ENCODE results near the gene CST9.
"Not testable (repeated sequence)": the region's sequence is repeated elsewhere in the genome, so short reads cannot be mapped to it uniquely, and the experiment has no call there.

CST9 gene

DNA sequence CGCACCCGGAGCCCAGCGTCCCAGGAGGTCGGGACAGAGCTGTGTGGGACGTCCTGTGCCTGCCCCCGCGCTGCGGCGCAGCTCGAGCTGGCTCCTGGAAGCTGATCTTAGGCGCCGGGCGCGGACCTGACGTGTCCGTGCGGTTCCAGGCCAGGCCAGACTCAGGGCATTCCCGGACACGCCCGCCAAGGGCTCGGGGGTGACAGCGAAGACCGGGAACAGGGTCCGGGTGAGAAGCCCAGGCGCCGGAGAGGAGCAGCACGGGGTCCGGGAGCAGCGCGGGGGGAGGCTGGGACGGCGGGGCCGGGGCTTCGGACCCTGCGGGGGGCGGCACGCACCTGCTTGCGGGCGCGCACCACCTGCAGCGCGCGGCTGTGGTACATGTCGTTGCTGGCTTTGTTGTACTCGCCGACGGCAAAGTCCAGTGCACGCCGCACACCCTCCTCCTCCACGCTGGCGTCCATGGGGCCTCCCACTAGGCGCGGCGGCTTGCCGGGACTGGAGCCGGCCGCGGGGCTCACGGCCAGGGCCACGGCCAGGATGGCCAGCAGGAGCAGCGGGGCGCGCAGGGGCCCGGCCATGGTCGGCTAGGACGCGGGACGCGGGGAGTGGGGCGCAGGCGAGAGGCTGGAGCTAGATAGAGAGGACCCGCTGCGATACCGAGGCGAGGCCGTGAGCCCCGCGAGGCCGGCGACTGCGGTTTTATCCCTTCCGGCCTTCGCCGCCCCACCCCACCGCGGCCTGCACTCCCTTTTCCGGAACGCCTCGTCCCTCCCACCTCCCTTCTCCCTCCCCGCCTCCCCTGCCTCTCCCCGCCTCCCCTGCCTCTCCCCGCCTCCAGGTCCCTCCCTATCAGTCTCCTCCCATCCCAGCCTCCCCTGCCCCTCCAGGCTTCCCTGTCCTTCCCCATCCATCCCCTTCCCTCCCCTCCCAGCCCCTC is 31.8 kb upstream of the CST9 start, which contains the start of gene CST3:
Gene CST3, minus strand, starts transcription at position 674 of the 940 bp plus-strand sequence. Its CDS starts 93 bp downstream, at position 581.
- peak in 1 of 2 experiments; percentile 8 for DNase-seq (ENCODE audit: low read depth in 2 of 2)

DNA sequence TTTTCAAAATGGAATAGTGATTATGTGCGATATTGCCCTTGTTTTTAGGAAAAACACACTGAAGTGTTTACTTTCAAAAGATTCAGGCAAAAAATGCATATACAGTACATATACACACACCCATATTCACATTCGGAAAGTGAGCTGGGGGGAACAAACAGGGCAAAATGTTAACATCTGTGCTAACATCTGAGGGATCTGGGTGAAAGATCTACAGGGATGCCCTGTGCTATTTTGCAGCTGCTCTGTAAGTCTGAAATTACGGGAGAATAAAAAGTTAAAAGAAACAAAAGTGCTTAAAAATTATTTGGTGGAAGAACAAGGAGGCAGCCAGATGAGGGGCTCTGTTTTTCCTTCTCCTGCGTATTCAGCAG is 31.2 kb upstream of the CST9 start:
- DNase-seq (ENCODE audit: low read depth in 2 of 2): no peak

DNA sequence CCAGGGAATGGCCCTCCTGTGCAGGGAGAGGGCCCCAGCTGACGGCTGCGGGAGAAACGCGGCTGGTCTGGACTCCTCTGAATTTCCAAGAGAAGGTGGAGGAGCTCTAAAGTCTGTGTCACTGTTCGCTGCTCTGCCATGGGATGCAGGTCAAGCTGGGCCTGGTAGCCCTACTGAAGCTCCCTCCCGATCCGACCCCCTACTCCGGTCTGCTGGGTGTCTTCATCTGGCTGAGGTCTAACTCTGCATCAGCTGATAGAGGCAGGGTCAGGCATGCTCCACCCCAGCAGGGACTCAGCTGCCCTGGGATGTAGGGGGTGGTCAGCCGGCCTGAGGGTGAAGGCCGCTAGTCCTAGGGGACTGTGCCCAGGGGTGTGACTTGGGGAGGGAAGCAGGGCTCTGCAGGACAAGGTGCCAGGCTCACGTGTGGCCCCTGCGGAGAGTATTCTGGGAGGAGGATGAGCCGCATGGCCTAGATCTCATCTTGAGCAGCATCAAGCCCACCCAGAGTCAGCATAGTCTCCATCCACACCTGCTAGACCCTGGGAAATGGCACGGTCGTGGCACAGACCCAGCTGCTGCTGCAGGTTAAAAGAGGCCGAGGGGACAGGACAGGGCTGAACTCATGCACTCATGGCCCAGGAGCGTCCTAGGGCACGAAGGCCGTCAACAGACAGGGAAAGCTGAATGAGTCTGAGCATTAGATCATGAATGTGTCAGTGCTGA is 30.6 kb upstream of the CST9 start:
- no peak for DNase-seq (ENCODE audit: low read depth in 2 of 2)

DNA sequence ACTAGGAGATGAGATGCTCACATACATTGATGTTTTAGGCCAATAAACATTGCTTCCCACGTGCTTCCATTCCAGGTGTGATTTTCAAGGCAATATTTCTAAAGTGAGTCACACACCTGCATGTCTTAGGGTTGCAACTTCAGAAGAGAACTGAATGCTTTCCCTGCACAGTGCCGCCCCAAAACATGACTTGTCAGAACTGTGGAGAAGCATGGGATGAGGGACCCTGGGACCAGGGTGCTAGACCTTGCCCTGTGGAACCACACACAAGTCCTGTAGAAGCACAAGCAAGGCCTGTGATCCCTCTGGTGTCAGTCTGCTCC is 30.0 kb upstream of the CST9 start:
- not testable (repeated sequence) for DNase-seq (ENCODE audit: low read depth in 2 of 2)

DNA sequence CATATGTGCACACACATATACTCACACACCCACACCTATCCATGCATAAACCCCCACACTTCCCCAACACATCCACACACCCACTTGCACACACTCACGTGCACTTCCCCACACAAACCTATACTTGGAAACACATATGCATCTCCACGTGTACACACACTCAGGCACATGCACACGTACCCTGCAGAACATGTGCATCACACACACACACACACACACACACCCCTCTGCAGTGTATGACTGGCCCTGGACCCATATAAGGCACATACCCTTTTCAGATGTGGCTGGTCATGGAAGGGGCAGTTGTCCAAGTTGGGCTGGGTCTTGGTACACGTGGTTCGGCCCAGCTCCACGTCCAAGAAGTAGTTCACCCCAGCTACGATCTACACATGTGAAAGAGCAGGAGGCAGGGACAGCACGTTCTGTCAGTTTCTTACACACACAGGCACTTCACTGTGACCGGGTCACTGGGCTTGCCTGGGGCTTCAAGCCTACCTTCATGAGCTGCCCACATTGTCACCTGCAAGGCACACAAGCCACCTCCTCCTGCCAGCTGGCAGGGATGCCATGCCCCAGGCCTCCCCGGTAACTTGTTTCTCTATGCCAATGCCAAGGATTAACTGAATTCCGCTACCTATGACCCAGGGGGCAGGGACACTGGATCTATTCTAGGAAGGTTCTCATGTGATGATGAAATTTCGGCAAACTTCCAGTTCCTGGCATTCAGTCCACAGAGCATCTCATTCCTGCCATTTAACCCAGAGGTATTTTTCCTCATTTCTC is 29.5 kb upstream of the CST9 start:
- DNase-seq (ENCODE audit: low read depth in 2 of 2): no peak

DNA sequence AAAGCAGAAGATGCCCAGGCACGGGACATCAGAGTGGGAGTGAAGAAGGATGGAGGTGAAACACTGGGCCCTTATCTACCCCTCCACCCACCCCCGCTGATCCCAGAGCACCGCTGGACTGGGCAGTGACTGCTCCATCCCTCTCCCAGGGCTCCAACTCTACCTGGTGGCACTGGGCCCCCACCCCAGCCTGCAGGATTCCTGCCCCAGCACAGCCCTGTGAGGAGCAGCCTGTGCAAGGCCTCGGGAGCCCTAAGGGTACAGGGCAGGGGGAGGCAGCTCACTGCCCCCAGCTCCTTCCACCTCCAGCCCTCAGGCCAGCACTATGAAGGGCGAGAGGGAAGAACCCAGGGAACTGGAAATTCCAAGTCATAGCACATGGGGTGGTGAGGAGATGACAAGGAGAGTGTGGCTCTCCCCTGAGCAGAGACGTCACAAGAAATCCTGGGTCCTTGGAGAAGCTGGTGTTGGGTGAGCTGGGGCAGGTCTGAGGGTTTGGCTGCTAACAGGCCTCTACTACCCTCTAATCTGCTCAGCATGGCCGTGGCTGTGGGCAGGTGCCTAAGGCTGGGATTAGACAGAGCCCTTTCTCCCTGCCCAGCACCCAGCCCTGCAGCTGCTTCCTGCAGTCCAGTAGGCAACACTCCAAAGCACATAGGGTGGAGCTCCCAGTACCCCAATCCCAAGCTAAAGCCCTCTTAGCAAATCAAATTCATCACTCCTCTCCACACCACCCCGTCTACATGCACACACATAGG is 28.5 kb upstream of the CST9 start:
- DNase-seq (ENCODE audit: low read depth in 2 of 2): no peak

DNA sequence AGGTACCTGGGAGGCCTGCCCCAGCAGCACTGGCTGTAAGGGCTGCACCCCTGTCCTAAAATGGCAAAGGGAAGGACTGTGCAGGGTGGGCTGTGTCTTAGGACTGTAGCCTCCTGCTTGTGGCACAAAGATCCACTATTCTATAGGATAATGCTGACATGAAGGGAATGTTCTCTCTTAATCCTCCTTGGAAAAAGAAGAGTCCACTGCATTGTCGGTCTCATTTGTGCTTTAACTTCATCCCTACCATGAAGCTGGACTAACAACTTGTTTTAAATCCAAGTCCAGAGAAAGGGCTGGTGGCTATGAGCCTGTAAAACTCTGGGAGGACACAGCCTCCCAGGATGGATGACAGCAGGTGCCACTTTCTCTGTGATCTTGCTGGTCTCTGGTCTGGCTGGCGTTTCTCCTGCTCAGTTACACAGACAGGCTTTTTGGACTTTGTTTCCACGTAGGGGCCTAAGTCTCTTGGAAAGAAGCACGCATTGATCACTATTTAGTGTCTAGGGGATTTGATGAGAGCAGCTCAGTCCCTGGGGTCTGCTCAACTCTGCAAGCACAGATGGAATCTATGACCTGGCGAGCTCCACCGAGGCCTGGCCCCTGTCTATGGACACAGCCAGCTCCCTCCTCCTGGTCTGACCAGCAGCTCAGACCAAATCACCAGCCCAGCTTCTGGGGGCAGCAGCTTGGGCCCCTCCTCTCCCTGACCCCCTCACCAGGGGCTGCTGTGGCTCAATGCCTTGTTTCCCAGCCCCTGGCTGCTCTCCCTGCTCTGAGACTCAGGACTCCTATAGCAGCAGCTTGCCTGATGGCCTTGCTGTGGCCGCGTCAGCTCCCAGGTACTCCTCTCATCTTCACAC is 27.2 kb upstream of the CST9 start:
- DNase-seq (ENCODE audit: low read depth in 2 of 2): no peak

DNA sequence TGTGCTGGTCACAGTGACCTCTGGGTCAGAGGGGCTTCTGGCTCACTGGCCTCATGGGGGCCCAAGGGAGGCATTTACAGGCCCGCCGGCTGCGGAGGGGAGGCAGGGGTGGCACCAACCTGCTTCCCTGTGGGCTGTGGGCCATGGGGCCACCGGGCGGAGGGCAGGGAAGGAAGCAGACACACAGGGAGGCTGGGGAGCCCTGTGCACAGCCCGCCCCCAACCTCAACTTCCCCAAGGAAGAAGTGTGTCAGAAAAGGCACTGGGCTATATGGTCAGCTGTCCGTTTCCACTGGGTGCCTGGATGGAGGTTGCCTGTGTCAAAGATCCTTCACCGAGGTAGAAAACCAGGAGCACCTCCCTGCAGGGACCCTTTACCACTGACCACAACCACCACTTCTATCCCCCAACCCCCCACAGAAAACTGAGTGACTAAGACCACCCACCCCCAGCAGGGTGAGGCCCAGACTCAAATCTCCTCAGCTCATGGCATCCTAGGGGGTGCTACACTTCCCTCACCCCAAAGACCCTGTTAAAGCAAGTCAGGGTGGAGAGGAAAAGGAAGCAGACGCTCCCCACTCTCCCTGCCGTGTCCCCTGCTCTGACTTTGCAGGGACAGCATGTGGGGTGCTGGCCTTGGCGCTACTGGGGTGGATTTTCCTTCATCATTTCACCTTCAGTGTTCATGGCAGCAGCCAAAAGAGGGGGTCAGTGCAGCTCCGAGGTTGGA is 26.4 kb upstream of the CST9 start:
- no peak for DNase-seq (ENCODE audit: low read depth in 2 of 2)

DNA sequence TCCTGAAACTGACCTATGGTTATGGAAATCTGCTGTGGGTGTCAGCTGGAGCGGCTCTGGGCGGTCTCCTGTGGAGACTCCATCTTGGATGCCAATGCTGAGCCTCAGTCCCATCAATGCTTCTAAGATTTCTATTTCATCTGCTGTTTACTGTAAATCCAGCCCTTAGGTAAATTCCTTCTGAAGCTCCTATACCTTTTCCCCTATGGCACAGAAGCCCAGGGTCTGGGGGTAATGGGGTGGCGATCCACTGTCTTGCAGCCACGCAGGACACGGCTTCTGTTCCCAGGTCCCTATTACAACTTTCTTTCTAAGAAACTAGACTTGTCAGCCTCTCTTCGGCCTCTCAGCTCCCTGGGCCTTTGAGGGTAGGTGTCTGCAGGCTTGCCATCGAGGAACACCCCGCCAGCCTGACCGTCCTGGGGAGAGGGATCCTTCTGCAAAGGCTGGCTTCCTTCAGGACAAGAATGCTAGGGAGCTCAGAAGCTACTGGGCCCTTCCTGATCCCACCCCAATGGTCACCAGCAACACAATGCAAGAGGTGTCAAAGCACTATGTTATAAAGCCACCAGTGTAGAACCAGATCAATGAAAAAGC is 25.6 kb upstream of the CST9 start:
- no peak for DNase-seq (ENCODE audit: low read depth in 2 of 2)

DNA sequence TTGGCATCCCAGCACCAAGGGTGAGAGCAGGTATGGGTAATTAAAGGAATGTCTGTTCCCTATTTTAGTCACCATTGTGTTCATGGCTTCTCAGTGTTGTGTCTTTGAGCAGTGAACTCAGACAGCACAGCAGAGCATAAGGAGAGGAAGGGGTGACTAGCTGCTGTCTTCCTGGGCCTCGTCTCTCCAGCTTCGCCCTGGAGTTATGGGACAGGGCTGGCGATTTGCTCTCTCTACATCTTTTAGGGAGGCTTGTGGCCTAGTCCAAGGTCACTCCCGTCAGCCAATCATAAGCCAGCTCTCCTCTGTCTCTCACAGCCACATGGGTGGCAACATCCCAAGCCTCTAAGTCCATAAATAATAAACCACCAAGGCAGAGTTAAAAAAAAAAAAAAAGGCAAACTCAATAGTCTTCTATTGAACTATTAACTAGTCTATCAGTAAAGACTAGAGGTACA is 24.7 kb upstream of the CST9 start:
- DNase-seq (ENCODE audit: low read depth in 2 of 2): no peak

DNA sequence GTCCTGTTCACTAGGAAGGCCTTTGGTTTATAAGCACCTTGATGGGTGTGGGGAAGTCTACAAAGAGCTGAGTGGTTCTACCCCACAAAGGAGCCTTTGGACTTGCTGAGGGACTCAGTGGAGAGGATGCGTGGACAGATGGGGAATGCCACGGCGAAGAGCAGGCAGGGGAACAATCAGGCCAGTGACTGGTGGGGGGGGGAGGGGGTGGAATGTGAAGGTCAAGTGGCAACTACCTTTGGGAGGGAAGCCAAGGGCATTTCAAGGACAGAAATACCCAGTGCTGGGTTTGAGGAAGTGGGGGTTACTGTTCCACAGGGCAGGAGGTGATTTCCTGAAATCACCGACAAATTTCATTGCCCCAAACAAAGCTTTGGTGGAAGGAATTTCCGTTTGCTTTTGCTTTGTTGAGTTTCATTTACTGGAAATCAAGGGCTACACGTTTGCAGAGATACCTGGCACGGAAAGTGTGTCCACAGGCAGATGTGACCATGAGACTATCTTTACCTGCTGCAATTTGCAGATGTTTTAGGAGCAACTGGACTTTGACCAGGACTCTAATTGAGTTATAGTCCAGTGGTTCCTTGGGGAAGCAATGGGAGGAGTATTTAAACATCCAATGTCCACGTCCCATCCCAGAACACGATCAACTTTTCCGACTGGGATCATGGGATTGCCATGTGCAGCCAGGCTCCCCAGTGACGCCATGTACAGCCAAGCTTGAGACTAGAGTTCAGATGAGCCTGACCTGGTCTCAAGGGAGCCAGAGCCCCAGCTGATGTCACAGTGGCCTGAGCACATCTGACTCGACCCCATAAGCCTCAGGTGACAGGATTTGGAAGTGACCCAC is 24.1 kb upstream of the CST9 start:
- no peak for DNase-seq (ENCODE audit: low read depth in 2 of 2)

DNA sequence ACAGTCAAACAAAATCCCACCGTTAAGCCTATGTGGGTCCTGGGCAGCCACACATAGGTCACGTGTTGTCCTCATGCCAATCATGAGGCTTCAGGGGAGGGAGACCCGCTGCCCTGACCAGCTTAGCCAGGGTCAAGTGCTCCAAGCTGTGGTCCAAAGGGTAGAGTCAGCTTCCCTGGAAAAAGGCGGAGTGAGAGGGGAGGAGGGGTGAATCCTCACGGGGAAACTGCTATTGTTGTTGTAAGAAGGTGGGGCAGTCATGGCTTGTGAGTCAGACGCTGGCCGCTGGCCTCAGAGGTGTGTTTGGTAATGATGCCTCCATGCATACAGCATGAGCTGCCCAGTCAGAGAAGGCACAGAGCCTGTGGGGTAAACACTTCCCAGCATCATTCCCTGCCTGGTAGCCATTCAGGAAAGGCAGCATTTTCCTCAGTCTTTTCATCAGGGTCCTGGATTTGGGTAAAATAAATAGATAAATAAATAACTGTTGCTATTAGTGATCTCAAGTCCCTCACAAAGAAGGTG is 23.4 kb upstream of the CST9 start:
- DNase-seq (ENCODE audit: low read depth in 2 of 2): no peak

DNA sequence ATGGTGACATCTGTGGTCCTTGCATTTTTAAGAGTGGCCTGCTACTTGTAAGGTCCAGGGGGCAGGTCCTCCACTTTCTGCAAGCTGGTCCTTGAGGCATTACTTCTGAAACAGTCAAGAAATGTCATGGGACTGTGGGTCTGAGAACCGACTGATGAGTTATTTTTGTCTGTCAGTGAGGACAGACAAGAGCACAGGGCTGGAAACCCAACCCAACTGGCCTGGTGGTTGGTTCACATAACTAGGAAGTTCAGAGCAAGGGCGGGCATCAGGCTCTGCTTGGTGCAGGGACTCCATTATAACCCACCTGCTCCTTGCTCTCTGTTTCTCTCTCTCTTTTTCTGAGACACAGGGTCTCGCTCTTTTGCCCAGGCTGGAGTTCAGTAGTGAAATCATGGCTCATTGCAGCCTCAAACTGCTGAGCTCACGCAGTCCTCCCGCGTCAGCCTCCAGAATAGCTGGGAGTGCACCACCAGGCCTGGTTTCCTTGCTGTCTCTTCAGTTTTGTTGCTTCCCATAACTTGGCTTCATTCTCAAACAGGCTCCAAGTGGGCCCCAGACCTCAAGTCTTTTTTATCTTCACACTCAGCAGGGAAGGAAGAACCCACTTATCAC is 22.8 kb upstream of the CST9 start:
- no peak for DNase-seq (ENCODE audit: low read depth in 2 of 2)

DNA sequence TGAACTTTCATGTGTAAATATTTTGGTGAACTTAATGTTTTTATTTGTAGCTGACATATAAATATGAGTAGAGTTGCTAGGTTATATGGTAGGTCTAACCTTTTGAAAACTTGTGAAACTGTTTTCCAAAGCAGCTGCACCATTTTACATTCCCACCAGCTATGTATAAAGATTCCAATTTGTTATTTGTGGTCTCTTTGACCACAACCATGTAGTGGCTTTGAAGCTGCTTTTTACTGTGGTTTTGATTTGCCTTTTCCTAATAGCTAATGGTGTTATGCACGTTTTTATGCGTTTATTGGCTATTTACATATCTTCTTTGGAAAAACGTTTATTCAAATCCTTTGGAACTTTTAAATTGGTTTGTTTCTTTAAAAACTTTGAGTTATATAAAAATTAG is 21.8 kb upstream of the CST9 start:
- no peak for DNase-seq (ENCODE audit: low read depth in 2 of 2)

DNA sequence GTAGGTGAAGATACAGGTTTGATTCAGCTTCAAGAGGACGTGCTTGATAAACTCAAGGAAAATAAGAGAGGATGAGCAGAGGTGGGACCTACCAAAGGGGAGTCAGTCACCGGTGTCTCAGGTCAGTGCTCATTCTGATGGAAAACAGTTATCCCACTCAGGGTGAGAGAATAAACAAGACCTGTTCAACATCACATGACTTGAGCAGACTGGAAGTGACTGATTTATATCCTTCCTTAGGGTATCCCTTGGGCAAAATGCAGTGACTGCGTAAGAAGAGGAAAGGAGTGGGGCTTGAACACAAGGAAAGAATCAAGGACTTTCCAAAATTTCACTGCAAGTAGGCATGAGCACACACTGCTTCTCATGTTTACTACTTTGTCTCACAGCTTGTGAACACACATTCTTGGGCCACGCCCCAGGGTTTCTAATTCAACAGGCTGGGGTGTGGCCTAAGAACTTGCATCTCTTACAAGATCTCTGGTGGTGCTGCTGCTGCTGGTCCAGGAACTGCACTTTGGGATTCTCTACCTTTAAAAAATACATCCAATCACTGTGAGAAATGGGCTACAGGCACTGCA is 20.4 kb upstream of the CST9 start:
- no peak for DNase-seq (ENCODE audit: low read depth in 2 of 2)

DNA sequence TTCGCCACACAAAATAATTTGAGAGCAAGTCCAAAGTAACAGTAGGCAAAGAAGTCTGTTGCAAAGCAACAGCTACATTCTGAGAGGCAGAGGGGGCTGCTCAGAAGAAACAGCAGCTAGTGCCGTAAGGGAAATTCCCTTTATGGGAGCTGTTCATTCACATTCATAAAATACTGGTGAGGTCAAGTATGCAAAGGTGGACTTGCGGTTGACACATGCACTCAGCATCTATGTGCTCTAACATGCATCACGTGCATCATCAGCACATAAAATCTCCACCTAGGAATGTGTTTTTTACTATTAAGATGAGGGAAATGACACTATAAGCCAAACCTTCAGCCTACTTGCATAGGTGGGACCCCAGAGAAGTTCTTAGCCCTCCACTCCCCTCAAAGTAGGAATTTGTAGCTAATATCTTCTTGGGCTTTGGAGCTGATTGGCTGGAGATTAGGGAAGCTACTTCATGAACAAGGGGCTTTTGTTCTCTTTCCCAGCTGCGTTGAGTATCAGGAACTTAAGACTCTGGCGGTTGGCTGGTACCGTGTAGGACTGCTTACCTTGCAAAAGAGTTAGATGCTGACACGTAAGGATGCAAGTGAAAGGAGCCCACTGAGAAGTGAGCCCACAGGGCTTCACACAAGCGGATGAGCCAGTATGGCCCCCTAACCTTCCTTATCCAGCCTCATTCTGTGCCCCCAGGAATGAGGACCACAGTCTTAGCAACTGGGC is 19.7 kb upstream of the CST9 start:
- no peak for DNase-seq (ENCODE audit: low read depth in 2 of 2)

DNA sequence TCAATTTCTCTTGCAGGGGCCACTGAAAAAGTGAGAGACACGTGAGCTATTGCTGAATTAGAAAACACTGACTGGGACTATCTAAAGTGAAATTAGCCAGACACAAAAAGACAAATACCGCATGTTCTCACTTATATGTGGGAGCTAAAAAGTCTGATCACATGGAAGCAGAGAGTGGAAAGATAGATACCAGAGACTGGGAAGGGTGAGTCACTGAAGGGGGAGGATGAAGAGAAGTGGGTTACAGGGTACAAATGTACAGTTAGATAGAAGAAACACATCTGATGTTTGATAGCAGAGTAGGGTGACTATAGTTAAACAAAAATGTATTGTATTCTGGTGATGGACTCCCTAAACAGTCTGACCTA is 18.6 kb upstream of the CST9 start:
- no peak for DNase-seq (ENCODE audit: low read depth in 2 of 2)

Data from stimulated activated CD4-positive, alpha-beta T cell treated with anti-CD3 and anti-CD28 coated beads, Interleukin-12 subunit alpha, Interleukin-12 subunit beta, amount 100 ng/mL, for 24 hours (primary cell).